Activated CD8-positive, alpha-beta T cell treated with anti-CD3 and anti-CD28 coated beads, Interleukin-2, amount 10 ng/mL, durations not matched to agents 7 days and 5 days (primary cell): Measurements from ENCODE around the gene CXCR2. TPM values are rescaled to one million over a fixed set of nuclear protein-coding genes. Genes with fewer than 3 reads are reported as not detected.

Experiments used
- total RNA-seq, 2 experiments: library from RNA; stranded (reverse); gene quantifications; one replicate each; pipeline ENCODE4 v1.2.3, GENCODE V29; 2021

Gene CXCR2
- total RNA-seq, 2 experiments from 2014 or later = 0.50 TPM; not detected in 1

Other genes starting within 250 kb of the CXCR2 start
- 10 to 100 TPM; 28.9 to 29.8 TPM for gene TNS1, start 123.0 kb upstream of the CXCR2 start, total RNA-seq
- under 1 TPM; 0.55 to 0.81 TPM for gene RUFY4, start 56.8 kb upstream of the CXCR2 start, total RNA-seq
- under 1 TPM; 0.53 to 0.55 TPM for gene CXCR1, start 40.9 kb downstream of the CXCR2 start, total RNA-seq
- 100 to 1,000 TPM; 821 to 844 TPM for gene ARPC2, start 91.2 kb downstream of the CXCR2 start, total RNA-seq
- under 1 TPM; 0.97 TPM for gene GPBAR1, start 135.0 kb downstream of the CXCR2 start, total RNA-seq
- gene AAMP, start 144.1 kb downstream of the CXCR2 start, total RNA-seq = 10 to 100 TPM; 52.6 to 56.2 TPM
- gene PNKD, start 144.5 kb downstream of the CXCR2 start, total RNA-seq = 10 to 100 TPM; 36.7 to 37.6 TPM
- gene TMBIM1, start 166.5 kb downstream of the CXCR2 start, total RNA-seq = 10 to 100 TPM; 52.9 to 58.9 TPM
- not detected for gene CATIP, start 230.8 kb downstream of the CXCR2 start, total RNA-seq